Transverse colon (tissue), 4 donors: ENCODE measurements around the gene CCDC174. TPM values are rescaled to one million over a fixed set of nuclear protein-coding genes. Genes with fewer than 3 reads are reported as not detected.

Experiments used
- DNase-seq: peaks from one replicate; pipeline ENCODE4 v3.0.0-alpha.2; 2019
- H3K27ac ChIP-seq, 4 donors: fragments of 200-600 bp; sonication (generic); 2 replicates each; pipeline ENCODE4 v1.5.1; 2016 to 2018; ENCODE audit warnings: inconsistent platforms in 4 of 4
- H3K27me3 ChIP-seq: fragments of 200-600 bp; sonication (generic); 2 replicates; pipeline ENCODE4 v1.5.1; 2017; ENCODE audit warnings: inconsistent platforms
- H3K36me3 ChIP-seq, 4 donors: fragments of 200-600 bp; sonication (generic); 2 replicates each; pipeline ENCODE4 v1.5.1; 2017 to 2019; ENCODE audit warnings: inconsistent platforms in 4 of 4
- H3K4me1 ChIP-seq, 4 donors: fragments of 200-600 bp; sonication (generic); 2 replicates each; pipeline ENCODE4 v1.5.1; 2017 to 2020; ENCODE audit warnings: inconsistent platforms in 4 of 4
- H3K4me3 ChIP-seq, 4 donors: fragments of 200-600 bp; sonication (generic); 1 replicate in 1 of 4; 2 replicates in 3 of 4; pipeline versions ENCODE4 v1.5.1 to v1.6.1; 2017 to 2019; ENCODE audit warnings: inconsistent platforms in 4 of 4
- H3K9me3 ChIP-seq, 2 donors: fragments of 200-600 bp; sonication (generic); 2 replicates each; pipeline ENCODE4 v1.5.1; 2017 to 2019; ENCODE audit warnings: inconsistent platforms in 2 of 2
- EP300 ChIP-seq: sonication (generic); formaldehyde crosslinking; IDR thresholded peaks from one replicate; pipeline ENCODE4 v1.6.1; 2017; ENCODE audit warnings: antibody characterized with exemption, low read depth
- POLR2A ChIP-seq: fragments of 450-650 bp; IDR thresholded peaks from one replicate; pipeline ENCODE4 v1.6.1; 2016; ENCODE audit warnings: antibody characterized with exemption, mild to moderate bottlenecking, moderate library complexity
- POLR2AphosphoS5 ChIP-seq, 3 donors: sonication (generic); formaldehyde crosslinking; IDR thresholded peaks; one replicate each; pipeline ENCODE4 v1.6.1; 2016; ENCODE audit warnings: antibody characterized with exemption in 3 of 3
- WGBS, 2 donors: methylation state at CpG; one replicate each; pipeline ENCODE4 v1.1.5; 2018; ENCODE audit warnings: low coverage in 1 of 2; 5-methylcytosine and 5-hydroxymethylcytosine counted together
- in situ Hi-C, 4 donors: fragments of 200-750 bp; cut with MboI; loops; one replicate each; pipeline versions ENCODE4 v1.15.0 to v1.15.1; 2017; ENCODE audit warnings: low sequenced_read_pairs in 3 of 4, low pct_ligation_motif_present in 1 of 4, low pct_unique_long_range_greater_than_20kb in 1 of 4
- intact Hi-C: fragments of 100-400 bp; cut with DNase I; formaldehyde crosslinking; loops from one replicate; pipeline ENCODE4 v1.15.1; 2023; ENCODE audit warnings: low total_unique reads
- total RNA-seq, 4 donors: library from RNA; depleted of rRNA; stranded (reverse); fragments of >200 nt; gene quantifications; one replicate each; pipeline ENCODE4 v1.1.0, GENCODE V29; 2016
- TF ChIP-seq, protein P1 (sequence below), 5 experiments: fragments of 200-600 bp in 3 of 5; fragments of 450-650 bp in 2 of 5; sonication (generic) in 3 of 5; IDR thresholded peaks; 1 replicate in 2 of 5; 2 replicates in 3 of 5; pipeline ENCODE4 v1.5.1; 2016 to 2017; ENCODE audit warnings: antibody characterized with exemption in 5 of 5, inconsistent platforms in 3 of 5, mild to moderate bottlenecking in 2 of 5, moderate library complexity in 1 of 5

Gene CCDC174
- total RNA-seq, 4 donors from 2014 or later = 29.2 to 84.8 (median 35.9) TPM

GRCh38 chr3:14691239-14691638 lies 39.7 kb downstream of the CCDC174 start:
- TF ChIP-seq EP300 = no peak
- TF ChIP-seq, protein P1, sequence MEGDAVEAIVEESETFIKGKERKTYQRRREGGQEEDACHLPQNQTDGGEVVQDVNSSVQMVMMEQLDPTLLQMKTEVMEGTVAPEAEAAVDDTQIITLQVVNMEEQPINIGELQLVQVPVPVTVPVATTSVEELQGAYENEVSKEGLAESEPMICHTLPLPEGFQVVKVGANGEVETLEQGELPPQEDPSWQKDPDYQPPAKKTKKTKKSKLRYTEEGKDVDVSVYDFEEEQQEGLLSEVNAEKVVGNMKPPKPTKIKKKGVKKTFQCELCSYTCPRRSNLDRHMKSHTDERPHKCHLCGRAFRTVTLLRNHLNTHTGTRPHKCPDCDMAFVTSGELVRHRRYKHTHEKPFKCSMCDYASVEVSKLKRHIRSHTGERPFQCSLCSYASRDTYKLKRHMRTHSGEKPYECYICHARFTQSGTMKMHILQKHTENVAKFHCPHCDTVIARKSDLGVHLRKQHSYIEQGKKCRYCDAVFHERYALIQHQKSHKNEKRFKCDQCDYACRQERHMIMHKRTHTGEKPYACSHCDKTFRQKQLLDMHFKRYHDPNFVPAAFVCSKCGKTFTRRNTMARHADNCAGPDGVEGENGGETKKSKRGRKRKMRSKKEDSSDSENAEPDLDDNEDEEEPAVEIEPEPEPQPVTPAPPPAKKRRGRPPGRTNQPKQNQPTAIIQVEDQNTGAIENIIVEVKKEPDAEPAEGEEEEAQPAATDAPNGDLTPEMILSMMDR (IDR thresholded peaks at IDR 0.05) = no peak
- no peak for TF ChIP-seq POLR2A
- TF ChIP-seq POLR2AphosphoS5 (IDR thresholded peaks at IDR 0.05) = no peak
- 60 to 75% methylated on average over 2 to 4 of the region's 4 CpGs for WGBS, 2 donors
- intact Hi-C loops = no loop called here
- Histone ChIP-seq H3K4me1 (no peaks in the 10 kb centered on the region), H3K4me3 (no peak overlapping the region), H3K27me3 (no peaks in the 10 kb centered on the region), H3K9me3 (no peaks in the 10 kb centered on the region), H3K36me3 (no peaks in the 10 kb centered on the region), H3K27ac (no peak overlapping the region)
- no peak for DNase-seq
- in situ Hi-C loops = no loop called here

- no peak overlapping the region for H3K4me3 ChIP-seq
- intact Hi-C loops (no loop called here), in situ Hi-C loops (no loop called here)
- WGBS, 2 donors = 80 to 90% methylated on average over 1 of the region's 1 CpG
- H3K4me1 ChIP-seq = no peaks in the 10 kb centered on the region
- no peak for DNase-seq
- H3K27ac ChIP-seq = no peak overlapping the region
- H3K9me3 ChIP-seq = no peaks in the 10 kb centered on the region
- H3K27me3 ChIP-seq = no peaks in the 10 kb centered on the region
- TF ChIP-seq, protein P1 (IDR thresholded peaks at IDR 0.05) = no peak
- no peak for TF ChIP-seq POLR2A
- no peak for TF ChIP-seq POLR2AphosphoS5 (IDR thresholded peaks at IDR 0.05)
- TF ChIP-seq EP300 = no peak
- no peaks in the 10 kb centered on the region for H3K36me3 ChIP-seq
These were observed 40.2 kb downstream of the CCDC174 start for GRCh38 chr3:14691719-14692118.

- DNase-seq = no peak
- no peak for TF ChIP-seq EP300
- no peak for TF ChIP-seq POLR2A
- no peak for TF ChIP-seq POLR2AphosphoS5 (IDR thresholded peaks at IDR 0.05)
- TF ChIP-seq, protein P1 (IDR thresholded peaks at IDR 0.05) = no peak
- H3K9me3 ChIP-seq = no peaks in the 10 kb centered on the region
- no peak overlapping the region for H3K27ac ChIP-seq
- H3K36me3 ChIP-seq = no peaks in the 10 kb centered on the region
- H3K4me3 ChIP-seq = no peak overlapping the region
- no peaks in the 10 kb centered on the region for H3K27me3 ChIP-seq
- WGBS, 2 donors = 90% methylated on average over 1 of the region's 1 CpG; no CpG with 5 or more reads in 1 of the 2 donors
- intact Hi-C loops = no loop called here
- in situ Hi-C loops = no loop called here
- H3K4me1 ChIP-seq = no peaks in the 10 kb centered on the region
These were observed 47.2 kb downstream of the CCDC174 start for GRCh38 chr3:14698601-14699244.

GRCh38 chr3:14699643-14700042 lies 48.1 kb downstream of the CCDC174 start:
- 57% methylated on average over 1 of the region's 1 CpG; no CpG with 5 or more reads in 1 of the 2 donors for WGBS, 2 donors
- intact Hi-C loops = no loop called here
- in situ Hi-C loops = no loop called here

More at GRCh38 chr3:14699643-14700042, 48.1 kb downstream of the CCDC174 start:
- no peak overlapping the region for H3K4me3 ChIP-seq
- no peak overlapping the region for H3K27ac ChIP-seq
- DNase-seq = no peak
- no peak for TF ChIP-seq EP300
- TF ChIP-seq, protein P1 (IDR thresholded peaks at IDR 0.05) = no peak
- no peak for TF ChIP-seq POLR2A
- TF ChIP-seq POLR2AphosphoS5 (IDR thresholded peaks at IDR 0.05) = no peak
- H3K27me3 ChIP-seq = no peaks in the 10 kb centered on the region
- no peaks in the 10 kb centered on the region for H3K36me3 ChIP-seq
- H3K4me1 ChIP-seq = no peaks in the 10 kb centered on the region
- no peaks in the 10 kb centered on the region for H3K9me3 ChIP-seq
